ENCODE results near the gene AK5.

AK5 gene

GRCh38 chr1:77594366-77595112 is 312.7 kb downstream of the AK5 start:
- DNase-seq (ENCODE audit: low read depth) = no peak

GRCh38 chr1:77597310-77597709 is 315.5 kb downstream of the AK5 start:
- no peak for DNase-seq (ENCODE audit: low read depth)

DNA sequence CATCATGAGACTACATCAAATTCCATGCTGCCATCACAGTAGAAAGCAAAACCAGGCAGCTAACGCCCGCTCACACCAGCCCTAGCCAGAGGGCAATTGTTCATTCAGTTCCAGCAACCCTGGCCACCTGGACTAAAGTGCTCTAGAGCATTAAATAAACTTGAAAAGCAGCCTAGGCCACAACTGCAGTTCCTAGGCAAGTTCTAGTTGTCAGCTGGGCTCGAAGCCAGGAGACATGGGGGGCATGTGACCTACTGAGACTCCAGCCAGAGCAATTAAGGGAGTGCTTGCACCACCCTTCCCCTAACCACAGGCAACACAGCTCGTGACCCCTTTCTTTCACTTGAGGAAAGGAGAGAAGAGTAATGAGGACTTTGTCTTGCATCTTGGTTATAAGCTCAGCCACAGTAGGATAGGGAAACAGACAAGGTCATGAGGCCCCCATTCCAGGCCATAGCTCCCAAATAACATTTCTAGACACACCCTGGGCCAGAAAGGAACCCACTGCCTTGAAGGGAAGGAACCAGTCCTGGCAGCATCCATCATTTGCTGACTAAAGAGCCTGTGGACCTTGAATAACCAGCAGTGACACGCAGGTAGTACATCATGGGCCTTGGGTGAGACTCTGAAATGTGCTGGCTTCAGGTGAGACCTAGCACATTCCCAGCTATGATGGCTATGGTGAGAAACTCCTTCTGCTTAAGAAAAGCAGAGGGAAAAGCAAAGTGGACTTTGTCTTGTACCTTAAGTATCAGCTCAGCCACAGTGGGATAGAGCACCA is 323.6 kb downstream of the AK5 start:
- no peak for DNase-seq (ENCODE audit: low read depth)

GRCh38 chr1:77608893-77609292 is 327.1 kb downstream of the AK5 start:
- no peak for DNase-seq (ENCODE audit: low read depth)

Measured in activated gamma-delta T cell treated with anti-CD3 and anti-CD28 coated beads, Interleukin-2, amount 50 U/mL, for 16 hours (primary cell).